Measurements from ENCODE around the gene SART3.

The SART3 gene

GRCh38 chr12:108526482-108527165, 34.3 kb downstream of the SART3 start:
- DNase-seq (ENCODE audit: extremely low read depth, insufficient read length) = no peak
- H3K36me3 ChIP-seq (ENCODE audit: control insufficient read depth, insufficient read depth, low read length) = peaks cover 68% of the 10 kb centered on the region
- TF ChIP-seq CTCF (IDR thresholded peaks at IDR 0.05; ENCODE audit: insufficient read depth, low read length, poor library complexity, severe bottlenecking) = peak; percentile 40
- H3K27me3 ChIP-seq (replicated peaks; ENCODE audit: control insufficient read depth, insufficient read depth, low read length) = no peaks in the 10 kb centered on the region
- no peak overlapping the region for H3K4me3 ChIP-seq (replicated peaks; ENCODE audit: low read depth, low read length)

GRCh38 chr12:108525681-108526080, 35.3 kb downstream of the SART3 start:
- Histone ChIP-seq H3K27me3 (replicated peaks; ENCODE audit: control insufficient read depth, insufficient read depth, low read length) (no peaks in the 10 kb centered on the region), H3K4me3 (replicated peaks; ENCODE audit: low read depth, low read length) (no peak overlapping the region), H3K36me3 (ENCODE audit: control insufficient read depth, insufficient read depth, low read length) (peaks cover 71% of the 10 kb centered on the region)
- no peak for DNase-seq (ENCODE audit: extremely low read depth, insufficient read length)
- no peak for TF ChIP-seq CTCF (IDR thresholded peaks at IDR 0.05; ENCODE audit: insufficient read depth, low read length, poor library complexity, severe bottlenecking)

GRCh38 chr12:108523365-108523764, 37.6 kb downstream of the SART3 start:
- no peaks in the 10 kb centered on the region for H3K27me3 ChIP-seq (replicated peaks; ENCODE audit: control insufficient read depth, insufficient read depth, low read length)
- H3K36me3 ChIP-seq (ENCODE audit: control insufficient read depth, insufficient read depth, low read length) = peaks cover 74% of the 10 kb centered on the region
- no peak overlapping the region for H3K4me3 ChIP-seq (replicated peaks; ENCODE audit: low read depth, low read length)
- DNase-seq (ENCODE audit: extremely low read depth, insufficient read length) = no peak
- no peak for TF ChIP-seq CTCF (IDR thresholded peaks at IDR 0.05; ENCODE audit: insufficient read depth, low read length, poor library complexity, severe bottlenecking)

GRCh38 chr12:108519558-108519957, 41.4 kb downstream of the SART3 start:
- H3K4me3 ChIP-seq (replicated peaks; ENCODE audit: low read depth, low read length) = no peak overlapping the region
- DNase-seq (ENCODE audit: extremely low read depth, insufficient read length) = no peak
- H3K36me3 ChIP-seq (ENCODE audit: control insufficient read depth, insufficient read depth, low read length) = peaks cover 56% of the 10 kb centered on the region
- H3K27me3 ChIP-seq (replicated peaks; ENCODE audit: control insufficient read depth, insufficient read depth, low read length) = no peaks in the 10 kb centered on the region
- TF ChIP-seq CTCF (IDR thresholded peaks at IDR 0.05; ENCODE audit: insufficient read depth, low read length, poor library complexity, severe bottlenecking) = peak; percentile 27

GRCh38 chr12:108518716-108519496, 42.1 kb downstream of the SART3 start:
- Histone ChIP-seq H3K27me3 (replicated peaks; ENCODE audit: control insufficient read depth, insufficient read depth, low read length) (no peaks in the 10 kb centered on the region), H3K36me3 (ENCODE audit: control insufficient read depth, insufficient read depth, low read length) (peaks cover 50% of the 10 kb centered on the region), H3K4me3 (replicated peaks; ENCODE audit: low read depth, low read length) (no peak overlapping the region)
- no peak for TF ChIP-seq CTCF (IDR thresholded peaks at IDR 0.05; ENCODE audit: insufficient read depth, low read length, poor library complexity, severe bottlenecking)
- no peak for DNase-seq (ENCODE audit: extremely low read depth, insufficient read length)
